ENCODE measurements around the gene SYNGAP1. TPM values are rescaled to one million over a fixed set of nuclear protein-coding genes. Genes with fewer than 3 reads are reported as not detected.
A peak's percentile ranks its signal among the peaks of the same experiment; 100 is the strongest.

Gene SYNGAP1
- total RNA-seq, 4 donors from 2014 or later: 13.5 to 30.4 (median 14.0) TPM

GRCh38 chr6:33428224-33428965 is 8.5 kb downstream of the SYNGAP1 start:
- WGBS: 8% methylated on average over 8 of the region's 33 CpGs
- peak in 1 of 2 donors; percentile 74 for DNase-seq (ENCODE audit: low spot score in 2 of 2)
- Histone ChIP-seq H3K36me3 (peaks cover 8% of the 10 kb centered on the region), H3K4me1 (peaks cover 67% of the 10 kb centered on the region), H3K27me3 (no peaks in the 10 kb centered on the region), H3K4me3 (peak overlapping the region; percentile 68), H3K9me3 (no peaks in the 10 kb centered on the region), H3K27ac (peak overlapping the region; percentile 92)
- no peak for TF ChIP-seq EP300 (IDR thresholded peaks at IDR 0.05)
- TF ChIP-seq POLR2A (IDR thresholded peaks at IDR 0.05): no peak
- peak; percentile 21 to 42 for TF ChIP-seq CTCF (IDR thresholded peaks at IDR 0.05)
- no peak for TF ChIP-seq POLR2AphosphoS5 (IDR thresholded peaks at IDR 0.05)

GRCh38 chr6:33428966-33429749 is 9.3 kb downstream of the SYNGAP1 start:
- peak overlapping the region; percentile 3 for H3K4me3 ChIP-seq
- TF ChIP-seq POLR2AphosphoS5 (IDR thresholded peaks at IDR 0.05) (no peak), POLR2A (IDR thresholded peaks at IDR 0.05) (no peak)
- peaks cover 67% of the 10 kb centered on the region for H3K4me1 ChIP-seq
- peak in 1 of 2 donors; percentile 50 for DNase-seq (ENCODE audit: low spot score in 2 of 2)
- WGBS: 38% methylated on average over 5 of the region's 5 CpGs
- H3K27ac ChIP-seq: peak overlapping the region; percentile 92
- no peaks in the 10 kb centered on the region for H3K9me3 ChIP-seq
- H3K27me3 ChIP-seq: no peaks in the 10 kb centered on the region
- peaks cover 8% of the 10 kb centered on the region for H3K36me3 ChIP-seq

- Histone ChIP-seq H3K27ac (peak overlapping the region; percentile 92), H3K4me3 (no peak overlapping the region), H3K9me3 (no peaks in the 10 kb centered on the region), H3K4me1 (peaks cover 65% of the 10 kb centered on the region), H3K36me3 (peaks cover 8% of the 10 kb centered on the region), H3K27me3 (no peaks in the 10 kb centered on the region)
- 16% methylated on average over 2 of the region's 2 CpGs for WGBS
- TF ChIP-seq CTCF (IDR thresholded peaks at IDR 0.05) (no peak), EP300 (IDR thresholded peaks at IDR 0.05) (no peak), POLR2A (IDR thresholded peaks at IDR 0.05) (no peak), POLR2AphosphoS5 (IDR thresholded peaks at IDR 0.05) (no peak)
- no peak for DNase-seq (ENCODE audit: low spot score in 2 of 2)
Measured at GRCh38 chr6:33429750-33430052, 9.8 kb downstream of the SYNGAP1 start.

- TF ChIP-seq CTCF (IDR thresholded peaks at IDR 0.05) (no peak), POLR2A (IDR thresholded peaks at IDR 0.05) (no peak), EP300 (IDR thresholded peaks at IDR 0.05) (no peak), POLR2AphosphoS5 (IDR thresholded peaks at IDR 0.05) (no peak)
- H3K36me3 ChIP-seq: peaks cover 12% of the 10 kb centered on the region
- 59% methylated on average over 2 of the region's 2 CpGs for WGBS
- no peak overlapping the region for H3K27ac ChIP-seq
- H3K4me1 ChIP-seq: peaks cover 59% of the 10 kb centered on the region
- no peaks in the 10 kb centered on the region for H3K9me3 ChIP-seq
- H3K27me3 ChIP-seq: no peaks in the 10 kb centered on the region
- DNase-seq (ENCODE audit: low spot score in 2 of 2): no peak
- H3K4me3 ChIP-seq: no peak overlapping the region
Measured at GRCh38 chr6:33430334-33430733, 10.5 kb downstream of the SYNGAP1 start.

GRCh38 chr6:33430991-33431879 is 11.4 kb downstream of the SYNGAP1 start:
- TF ChIP-seq POLR2AphosphoS5 (IDR thresholded peaks at IDR 0.05): no peak
- TF ChIP-seq EP300 (IDR thresholded peaks at IDR 0.05): no peak
- TF ChIP-seq CTCF (IDR thresholded peaks at IDR 0.05): no peak
- no peak for TF ChIP-seq POLR2A (IDR thresholded peaks at IDR 0.05)
- H3K4me3 ChIP-seq: no peak overlapping the region
- peaks cover 52% of the 10 kb centered on the region for H3K4me1 ChIP-seq
- H3K36me3 ChIP-seq: peaks cover 21% of the 10 kb centered on the region
- no peaks in the 10 kb centered on the region for H3K27me3 ChIP-seq
- DNase-seq (ENCODE audit: low spot score in 2 of 2): no peak
- WGBS: 7% methylated on average over 12 of the region's 12 CpGs
- H3K9me3 ChIP-seq: no peaks in the 10 kb centered on the region
- no peak overlapping the region for H3K27ac ChIP-seq
